H1 (cell line): ENCODE results near the gene OR2AG1. TPM values are rescaled to one million over a fixed set of nuclear protein-coding genes. Genes with fewer than 3 reads are reported as not detected.

Experiments
- CTCF ChIA-PET: fragments of 300-600 bp; sonication (Branson Sonifier 250); formaldehyde crosslinking; loops from one replicate; lab custom pipeline; 2021; ENCODE audit not compliant: partially characterized antibody; lab: Charles Lee
- POLR2A ChIA-PET: fragments of 300-600 bp; sonication (Branson Sonifier 250); formaldehyde crosslinking; loops from one replicate; lab custom pipeline; 2021; ENCODE audit warnings: inconsistent platforms; ENCODE audit not compliant: partially characterized antibody; lab: Charles Lee
- DNase-seq, 2 experiments: peaks; one replicate each; pipeline versions ENCODE4 v3.0.0 to v3.0.0-alpha.2; 2010 to 2022; ENCODE audit warnings: low spot score in 2 of 2, low read depth in 1 of 2, mixed read lengths in 1 of 2
- FAIRE-seq: peaks from 2 replicates; lab custom pipeline; 2011; peaks lifted over from hg19 to GRCh38; lab: Jason Lieb, UNC
- H2AFZ ChIP-seq: 2 replicates; pipeline ENCODE4 v1.8.1; 2012; ENCODE audit warnings: low read length, inconsistent platforms
- H2AK5ac ChIP-seq: 2 replicates; pipeline ENCODE4 v1.6.1; 2013; ENCODE audit warnings: low read depth, low read length
- H2BK120ac ChIP-seq: replicated peaks from 2 replicates; pipeline ENCODE3; 2013; ENCODE audit warnings: low read depth, low read length, inconsistent platforms
- H2BK12ac ChIP-seq: 2 replicates; pipeline ENCODE4 v1.6.1; 2013; ENCODE audit warnings: low read depth, low read length
- H2BK15ac ChIP-seq: 2 replicates; pipeline ENCODE4 v1.6.1; 2013; ENCODE audit warnings: low read length
- H2BK20ac ChIP-seq: 2 replicates; pipeline ENCODE4 v1.6.1; 2013; ENCODE audit warnings: low read length
- H2BK5ac ChIP-seq: 2 replicates; pipeline ENCODE4 v1.6.1; 2013; ENCODE audit warnings: low read depth, low read length
- H3K14ac ChIP-seq: 2 replicates; pipeline ENCODE4 v1.6.1; 2013; ENCODE audit warnings: inconsistent platforms; ENCODE audit not compliant: insufficient read length
- H3K18ac ChIP-seq: 2 replicates; pipeline ENCODE4 v1.6.1; 2013; ENCODE audit warnings: low read length; ENCODE audit errors: extremely low read depth
- H3K23ac ChIP-seq: 2 replicates; pipeline ENCODE4 v1.6.1; 2013; ENCODE audit warnings: inconsistent platforms; ENCODE audit not compliant: insufficient read length
- H3K23me2 ChIP-seq: 2 replicates; pipeline ENCODE4 v1.6.1; 2013; ENCODE audit warnings: low read depth, low read length
- H3K27ac ChIP-seq: 2 replicates; pipeline ENCODE4 v1.6.1; 2011; ENCODE audit warnings: low read depth, low read length, inconsistent platforms
- H3K27me3 ChIP-seq, 4 experiments: replicated peaks in 1 of 4; 1 replicate in 1 of 4; 2 replicates in 3 of 4; pipeline versions ENCODE4 v1.6.1 to v1.8.1; 2011 to 2013; ENCODE audit warnings: low read length in 3 of 4, mild to moderate bottlenecking in 3 of 4, inconsistent platforms in 2 of 4, mixed read lengths in 2 of 4, moderate library complexity in 1 of 4; ENCODE audit not compliant: control insufficient read depth in 3 of 4, insufficient read depth in 3 of 4; ENCODE audit errors: extremely low read depth in 1 of 4
- H3K36me3 ChIP-seq, 4 experiments: 2 replicates each; pipeline versions ENCODE4 v1.6.1 to v1.8.1; 2011 to 2013; ENCODE audit warnings: mild to moderate bottlenecking in 4 of 4, low read length in 3 of 4, moderate library complexity in 2 of 4, control low read depth in 1 of 4, inconsistent platforms in 1 of 4; ENCODE audit not compliant: insufficient read depth in 4 of 4, control insufficient read depth in 2 of 4
- H3K4ac ChIP-seq: replicated peaks from 2 replicates; pipeline ENCODE3; 2013; ENCODE audit warnings: low read length, low read depth, mixed read lengths, inconsistent platforms; ENCODE audit not compliant: insufficient read length
- H3K4me1 ChIP-seq, 4 experiments: replicated peaks in 1 of 4; 1 replicate in 1 of 4; 2 replicates in 3 of 4; pipeline versions ENCODE4 v1.6.1 to v1.8.1; 2011 to 2013; ENCODE audit warnings: low read length in 3 of 4, inconsistent platforms in 2 of 4, mixed read lengths in 1 of 4; ENCODE audit not compliant: insufficient read depth in 4 of 4, control insufficient read depth in 3 of 4
- H3K4me2 ChIP-seq, 2 experiments: 2 replicates each; pipeline versions ENCODE4 v1.6.1 to v1.8.1; 2011 to 2013; ENCODE audit warnings: low read depth in 2 of 2, low read length in 2 of 2, control low read depth in 1 of 2, inconsistent platforms in 1 of 2, mild to moderate bottlenecking in 1 of 2; ENCODE audit not compliant: insufficient read depth in 1 of 2
- H3K4me3 ChIP-seq, 4 experiments: fragments of 200-600, 300-600 bp in 1 of 4; sonication (generic), shearing (Covaris generic), sonication (Bioruptor Twin) in 1 of 4; 2 replicates each; pipeline versions ENCODE4 v1.5.1 to v1.8.1; 2011 to 2016; ENCODE audit warnings: low read length in 4 of 4, low read depth in 3 of 4, control low read depth in 2 of 4, inconsistent platforms in 2 of 4, mild to moderate bottlenecking in 2 of 4, mixed read lengths in 1 of 4, moderate library complexity in 1 of 4; ENCODE audit not compliant: insufficient read depth in 2 of 4; ENCODE audit errors: extremely low read depth in 1 of 4
- H3K56ac ChIP-seq: replicated peaks from 2 replicates; pipeline ENCODE3; 2013; ENCODE audit warnings: low read depth, mild to moderate bottlenecking, mixed read lengths, low read length, inconsistent platforms; ENCODE audit not compliant: insufficient read length
- H3K79me1 ChIP-seq: 2 replicates; pipeline ENCODE4 v1.6.1; 2013; ENCODE audit warnings: low read depth, low read length, control low read depth
- H3K79me2 ChIP-seq, 2 experiments: 2 replicates each; pipeline versions ENCODE4 v1.6.1 to v1.8.1; 2012 to 2013; ENCODE audit warnings: low read length in 2 of 2, mild to moderate bottlenecking in 2 of 2, inconsistent platforms in 1 of 2; ENCODE audit not compliant: insufficient read depth in 2 of 2, control insufficient read depth in 1 of 2
- H3K9ac ChIP-seq, 4 experiments: replicated peaks in 1 of 4; 1 replicate in 1 of 4; 2 replicates in 3 of 4; pipeline versions ENCODE4 v1.6.1 to v1.8.1; 2011 to 2013; ENCODE audit warnings: low read depth in 3 of 4, low read length in 3 of 4, control low read depth in 2 of 4, mild to moderate bottlenecking in 2 of 4, moderate library complexity in 2 of 4, inconsistent platforms in 1 of 4; ENCODE audit errors: extremely low read depth in 1 of 4
- H3K9me3 ChIP-seq, 2 experiments: 2 replicates each; pipeline versions ENCODE4 v1.6.1 to v1.8.1; 2012 to 2013; ENCODE audit warnings: mild to moderate bottlenecking in 2 of 2, moderate library complexity in 2 of 2, control low read depth in 1 of 2, inconsistent platforms in 1 of 2, low read depth in 1 of 2, low read length in 1 of 2, mixed read lengths in 1 of 2; ENCODE audit not compliant: insufficient read depth in 2 of 2
- H4K20me1 ChIP-seq, 2 experiments: replicated peaks in 1 of 2; 2 replicates each; pipeline versions ENCODE3 to v1.8.1; 2011 to 2013; ENCODE audit warnings: inconsistent platforms in 2 of 2, low read length in 2 of 2, mild to moderate bottlenecking in 1 of 2; ENCODE audit not compliant: insufficient read depth in 2 of 2, control insufficient read depth in 1 of 2
- H4K5ac ChIP-seq: 2 replicates; pipeline ENCODE4 v1.6.1; 2013; ENCODE audit warnings: low read length, low read depth, mixed read lengths, inconsistent platforms; ENCODE audit not compliant: insufficient read length
- H4K8ac ChIP-seq: 2 replicates; pipeline ENCODE4 v1.8.0; 2013; ENCODE audit warnings: mild to moderate bottlenecking, moderate library complexity, low read length, inconsistent platforms; ENCODE audit not compliant: insufficient read depth; ENCODE audit errors: extremely low read depth
- H4K91ac ChIP-seq: replicated peaks from 2 replicates; pipeline ENCODE3; 2013; ENCODE audit warnings: low read length, mixed read lengths, inconsistent platforms; ENCODE audit not compliant: insufficient read length
- CEBPB ChIP-seq: IDR thresholded peaks from 2 replicates; pipeline ENCODE4 v1.6.1; 2012; ENCODE audit warnings: low read depth, low read length
- CREB1 ChIP-seq: IDR thresholded peaks from 2 replicates; pipeline ENCODE4 v1.6.1; 2012; ENCODE audit warnings: inconsistent platforms
- CTBP2 ChIP-seq: IDR thresholded peaks from 2 replicates; pipeline ENCODE4 v1.7.0; 2011; ENCODE audit warnings: borderline replicate concordance, mild to moderate bottlenecking, moderate library complexity, mixed read lengths, low read length; ENCODE audit not compliant: insufficient read depth, insufficient read length
- EP300 ChIP-seq, 2 experiments: IDR thresholded peaks; 1 replicate in 1 of 2; 2 replicates in 1 of 2; pipeline ENCODE4 v1.6.1; 2011 to 2012; ENCODE audit warnings: low read depth in 2 of 2, low read length in 2 of 2, mild to moderate bottlenecking in 2 of 2, borderline replicate concordance in 1 of 2, inconsistent platforms in 1 of 2, moderate library complexity in 1 of 2
- KDM5A ChIP-seq: fragments of 200-600 bp; IDR thresholded peaks from 2 replicates; pipeline ENCODE4 v1.7.1; 2012; ENCODE audit warnings: mild to moderate bottlenecking, low read length, inconsistent platforms, mixed read lengths
- NRF1 ChIP-seq: IDR thresholded peaks from 2 replicates; pipeline ENCODE4 v1.6.1; 2011; ENCODE audit warnings: mild to moderate bottlenecking, low read depth, low read length, improper control_type of control experiment
- RAD21 ChIP-seq, 2 experiments: IDR thresholded peaks in 1 of 2; conservative IDR thresholded peaks in 1 of 2; 2 replicates each; pipeline ENCODE4 v1.6.1; 2011; ENCODE audit warnings: low read depth in 2 of 2, low read length in 2 of 2, improper control_type of control experiment in 1 of 2, inconsistent platforms in 1 of 2, mild to moderate bottlenecking in 1 of 2, moderate library complexity in 1 of 2
- SIN3A ChIP-seq, 2 experiments: IDR thresholded peaks in 1 of 2; conservative IDR thresholded peaks in 1 of 2; 2 replicates each; pipeline ENCODE4 v1.6.1; 2011 to 2012; ENCODE audit warnings: low read length in 2 of 2, improper control_type of control experiment in 1 of 2, low read depth in 1 of 2, mild to moderate bottlenecking in 1 of 2
- SP1 ChIP-seq: IDR thresholded peaks from 2 replicates; pipeline ENCODE4 v1.6.1; 2011; ENCODE audit warnings: low read depth, low read length
- SP4 ChIP-seq: IDR thresholded peaks from 2 replicates; pipeline ENCODE4 v1.6.1; 2012; ENCODE audit warnings: low read length, inconsistent platforms
- TCF12 ChIP-seq: IDR thresholded peaks from 2 replicates; pipeline ENCODE4 v1.6.1; 2011; ENCODE audit warnings: low read depth, mild to moderate bottlenecking, low read length
- ZNF274 ChIP-seq: IDR thresholded peaks from 2 replicates; pipeline ENCODE4 v1.7.0; 2012; ENCODE audit warnings: low read length, borderline replicate concordance; ENCODE audit errors: extremely low read depth
- WGBS, 2 experiments: shearing (Covaris generic) in 1 of 2; methylation state at CpG; one replicate each; pipeline versions ENCODE4 v1.1.6 to v1.1.7; 2013 to 2015; ENCODE audit warnings: low lambda C conversion rate in 2 of 2, mixed read lengths in 2 of 2, inconsistent platforms in 1 of 2, low coverage in 1 of 2, missing lambda C conversion rate in 1 of 2; ENCODE audit not compliant: insufficient replicate concordance in 2 of 2, insufficient coverage in 1 of 2, insufficient read length in 1 of 2; ENCODE audit errors: extremely low coverage in 1 of 2, missing lambda C conversion rate in 1 of 2; 5-methylcytosine and 5-hydroxymethylcytosine counted together
- polyA plus RNA-seq, 7 experiments: library from polyadenylated mRNA; depleted of rRNA in 3 of 7; stranded (reverse) in 5 of 7; unstranded in 2 of 7; fragments of >200 nt in 5 of 7; fragments of 200-250 nt in 2 of 7; gene quantifications; 1 replicate in 5 of 7; 2 replicates in 1 of 7; 4 replicates in 1 of 7; pipeline versions ENCODE4 v1.2.1 to v1.2.3, GENCODE V29; 2011 to 2013; ENCODE audit warnings: missing spikeins in 2 of 7, mixed read lengths in 2 of 7
- total RNA-seq: library from RNA; stranded (reverse); fragmentation: NEBNext Ultra II Directional; extraction: Animal tissue kit (Norgen Biotek cat#: 25700); gene quantifications from 2 replicates; pipeline ENCODE4 v1.2.1, GENCODE V29; 2021

The OR2AG1 gene
- total and polyA plus RNA-seq, 2 of the 8 experiments (the other 6 are each of a cell fraction or from before 2014, with no cell fraction given) = not detected

- DNase-seq (no peak), FAIRE-seq (peak; percentile 62)
- Histone ChIP-seq H2BK5ac (no peak overlapping the region), H4K8ac (no peak overlapping the region), H2BK120ac (no peak overlapping the region), H3K9me3 (no peaks in the 10 kb centered on the region), H3K18ac (no peak overlapping the region), H3K4ac (no peak overlapping the region), H3K23ac (no peak overlapping the region), H3K4me2 (no peak overlapping the region), H2BK20ac (no peak overlapping the region), H4K91ac (no peak overlapping the region), H3K27ac (no peak overlapping the region), H3K23me2 (no peaks in the 10 kb centered on the region), H3K27me3 (no peaks in the 10 kb centered on the region), H2AFZ (no peak overlapping the region), H3K14ac (no peak overlapping the region), H3K9ac (no peak overlapping the region), H2BK12ac (no peak overlapping the region), H3K4me1 (no peaks in the 10 kb centered on the region), H2BK15ac (no peak overlapping the region), H3K79me2 (no peaks in the 10 kb centered on the region), H4K20me1 (no peaks in the 10 kb centered on the region), H3K36me3 (no peaks in the 10 kb centered on the region), H4K5ac (no peak overlapping the region), H3K56ac (no peak overlapping the region), H3K4me3 (no peak overlapping the region), H2AK5ac (no peak overlapping the region), H3K79me1 (no peaks in the 10 kb centered on the region)
- ChIA-PET POLR2A (no interaction called here), CTCF (interaction anchor here (1.2 to 4.5 kb wide), 4 partner anchors 11 to 387 kb away, joined by 3 to 24 read pairs (median 5); no protein-coding TSS in a partner anchor)
- 88% methylated on average over 7 of the region's 7 CpGs; no CpG with 5 or more reads in 1 of the 2 experiments for WGBS, 2 experiments
- TF ChIP-seq NRF1 = no peak
- no peak for TF ChIP-seq CTBP2
- no peak for TF ChIP-seq TCF12
- no peak for TF ChIP-seq KDM5A
- TF ChIP-seq SIN3A (conservative IDR thresholded peaks at IDR 0.05 in 1 of 2, IDR thresholded peaks at IDR 0.05 in 1 of 2; ENCODE audit: low read depth in 1 of 2, low read length in 2 of 2) = no peak
- no peak for TF ChIP-seq SP1
- no peak for TF ChIP-seq RAD21 (IDR thresholded peaks at IDR 0.05 in 1 of 2, conservative IDR thresholded peaks at IDR 0.05 in 1 of 2; ENCODE audit: low read depth in 2 of 2, low read length in 2 of 2)
- TF ChIP-seq EP300 (IDR thresholded peaks at IDR 0.05; ENCODE audit: borderline replicate concordance in 1 of 2, low read depth in 2 of 2, low read length in 2 of 2) = no peak
- TF ChIP-seq ZNF274 = no peak
- no peak for TF ChIP-seq CEBPB
- TF ChIP-seq CREB1 = no peak
- no peak for TF ChIP-seq SP4
Measured at GRCh38 chr11:6825231-6825744, 42.5 kb downstream of the OR2AG1 start.
